T-helper 22 cell (primary cell): ENCODE results near the gene PRKN.

Source experiments
- DNase-seq: peaks from one replicate; pipeline ENCODE4 v3.0.0-alpha.2; 2020; ENCODE audit warnings: low read depth

The PRKN gene

DNA sequence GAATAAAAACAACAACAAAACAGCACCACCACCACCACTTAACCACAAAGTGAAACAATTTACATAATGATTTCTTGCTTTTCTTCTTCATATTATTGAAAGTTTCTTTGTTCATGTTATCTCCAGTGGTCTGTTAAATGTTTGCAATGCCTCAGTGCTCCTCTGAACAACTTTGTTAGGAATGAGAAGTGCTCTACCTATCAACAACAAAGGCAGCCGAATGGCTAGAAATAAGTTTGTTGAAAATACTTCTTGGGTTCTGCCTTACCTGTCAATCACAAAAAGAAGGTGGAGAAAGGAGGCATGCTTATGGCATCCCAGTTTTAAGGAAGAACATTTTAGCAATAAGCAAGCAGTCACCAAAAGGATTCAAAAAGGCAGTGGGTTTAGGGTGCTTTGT is 490.2 kb downstream of the PRKN start:
- DNase-seq: no peak

DNA sequence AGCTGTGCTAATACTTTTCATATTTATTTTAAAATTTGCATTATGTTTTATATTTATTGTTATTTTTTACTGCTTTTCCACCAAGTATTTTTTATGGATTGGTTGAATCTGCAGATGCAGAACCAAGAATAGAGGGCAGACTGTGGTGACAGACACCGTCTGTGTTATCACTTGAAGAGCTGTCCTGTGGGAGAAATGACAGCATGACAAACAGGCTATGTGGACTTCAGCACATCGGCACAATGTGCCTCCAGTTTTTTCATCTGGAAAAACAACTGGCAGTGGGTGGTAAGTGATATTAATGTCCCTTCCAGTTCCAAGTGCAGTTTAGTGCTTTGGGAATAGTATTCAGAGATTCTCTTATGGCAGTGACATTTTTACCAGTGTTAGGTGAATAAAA is 492.9 kb downstream of the PRKN start:
- no peak for DNase-seq

- no peak for DNase-seq
These were observed 497.3 kb downstream of the PRKN start for GRCh38 chr6:162230147-162230752.

DNA sequence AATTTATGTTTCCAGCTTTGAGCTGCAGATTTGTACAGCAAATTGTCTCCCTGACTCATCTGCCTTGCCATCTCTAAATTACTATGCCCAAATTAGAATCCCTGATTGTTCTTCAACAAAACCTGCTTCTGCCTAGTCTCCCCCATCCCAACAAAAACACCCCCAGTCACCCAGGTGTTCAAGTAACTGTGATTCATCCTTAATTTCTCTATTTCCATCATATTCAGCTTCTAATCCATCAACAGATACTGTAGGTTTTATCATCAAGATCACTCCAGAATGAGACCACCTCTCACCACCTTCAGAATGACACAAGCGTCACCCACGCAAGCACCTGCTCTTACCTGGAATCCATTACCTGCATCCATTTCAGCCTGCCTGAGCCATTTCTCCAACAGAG is 498.5 kb downstream of the PRKN start:
- DNase-seq: no peak

DNA sequence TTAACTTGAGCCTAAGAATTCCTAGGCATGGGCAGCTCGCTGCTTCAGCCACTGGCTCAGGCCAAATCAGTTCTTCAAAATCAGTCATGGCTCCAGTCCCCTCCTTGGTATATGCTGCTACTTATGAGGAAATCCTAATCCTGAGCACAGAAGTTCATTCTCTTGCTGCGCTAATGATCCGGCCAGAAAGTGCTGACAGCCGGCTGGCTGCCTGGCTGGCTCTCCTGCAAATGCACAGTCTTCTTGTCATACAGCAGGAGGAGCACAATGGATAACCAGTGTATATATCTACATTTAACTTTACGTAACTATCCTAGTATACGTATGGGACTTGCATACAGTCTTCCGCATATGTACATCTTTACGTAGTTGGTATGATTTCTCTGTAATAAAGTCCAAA is 500.8 kb downstream of the PRKN start:
- no peak for DNase-seq

- no peak for DNase-seq
These were observed 505.0 kb downstream of the PRKN start for GRCh38 chr6:162222521-162222920.

DNA sequence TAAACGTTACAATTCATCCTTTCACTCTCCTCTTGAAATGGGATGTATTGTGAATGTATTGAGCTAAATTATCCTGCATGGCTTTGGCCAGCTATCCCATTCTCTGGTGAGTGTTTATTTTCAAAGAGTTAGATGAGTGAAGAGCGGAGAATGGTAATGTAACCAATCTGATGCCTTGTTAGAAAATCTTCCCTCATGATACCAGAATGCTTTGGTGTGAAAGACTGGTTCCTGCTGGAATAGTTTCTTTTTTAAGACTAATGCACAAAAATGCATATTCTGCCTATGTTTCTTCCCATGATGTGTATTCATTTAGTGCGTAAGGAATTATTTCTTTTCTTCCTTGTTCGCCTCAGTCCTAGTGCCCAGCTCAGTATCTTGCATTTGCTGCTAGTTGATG is 506.7 kb downstream of the PRKN start:
- DNase-seq: no peak

DNA sequence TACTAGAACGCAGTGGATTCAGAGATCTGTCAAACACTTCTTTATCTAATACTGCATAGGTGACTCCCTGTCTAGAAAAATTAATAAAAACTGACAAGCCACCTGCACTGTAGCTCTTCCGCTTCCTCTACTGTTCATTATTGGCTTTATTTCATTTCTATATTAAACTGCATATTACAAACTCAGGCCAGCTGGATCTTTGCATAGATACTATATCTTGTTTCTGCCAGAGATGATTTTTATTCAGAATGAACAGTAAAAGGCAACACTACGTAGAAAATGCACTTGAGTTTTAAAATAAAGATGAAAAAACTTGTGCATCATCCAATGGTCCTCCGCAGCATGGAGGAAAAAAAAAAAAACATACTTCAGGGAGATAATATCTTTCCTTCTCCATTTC is 508.3 kb downstream of the PRKN start:
- no peak for DNase-seq

DNA sequence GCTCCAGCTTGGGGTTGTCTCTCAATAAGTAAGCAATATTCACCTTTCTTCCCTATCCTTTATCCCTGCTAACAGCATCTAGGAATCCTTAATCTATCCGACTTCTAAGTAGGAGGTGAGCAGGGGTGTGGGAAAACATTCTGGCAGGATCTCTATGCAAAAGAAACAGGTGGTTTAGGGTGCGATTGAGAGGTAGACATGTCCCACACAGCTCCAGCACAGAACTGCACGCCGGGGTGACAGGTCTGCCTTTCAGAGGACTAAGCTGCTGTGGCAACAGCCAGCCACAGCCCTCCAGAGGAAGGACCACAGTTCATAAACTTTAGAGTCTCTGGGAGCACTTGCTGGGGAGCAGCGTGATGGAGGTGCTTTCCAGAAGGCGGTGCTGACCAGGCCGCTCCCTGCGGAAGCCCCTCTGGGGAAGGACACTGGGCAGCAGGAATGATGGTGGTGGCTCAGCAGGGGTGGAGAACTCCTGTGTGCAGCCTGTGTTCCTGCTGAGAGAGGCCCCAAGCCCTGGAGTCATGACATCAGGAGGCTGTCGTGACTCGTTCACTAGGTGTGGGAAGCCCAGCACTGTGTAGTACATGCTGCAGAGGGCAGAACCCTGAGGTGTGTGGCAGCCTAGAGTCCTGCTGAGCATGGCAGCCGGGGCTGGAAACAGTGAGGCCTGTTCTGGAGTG is 509.6 kb downstream of the PRKN start:
- no peak for DNase-seq

DNA sequence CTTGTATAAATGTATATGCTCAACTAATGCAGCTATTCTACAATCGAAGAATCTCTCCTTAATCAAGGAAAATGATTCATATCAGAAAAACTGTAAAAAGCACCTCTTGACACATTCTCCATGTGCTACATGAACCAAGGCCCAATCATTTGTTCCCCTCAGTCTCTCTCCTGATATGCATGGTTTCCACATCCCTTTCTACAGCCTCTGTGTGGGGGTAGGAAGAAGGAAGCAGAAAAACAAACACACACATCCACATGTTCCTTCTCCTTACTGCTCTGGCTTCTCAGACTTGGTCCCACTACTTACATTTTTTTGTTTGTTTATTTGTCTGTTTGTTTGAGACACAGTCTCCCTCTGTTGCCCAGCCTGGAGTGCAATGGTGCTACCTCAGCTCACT is 510.5 kb downstream of the PRKN start:
- no peak for DNase-seq

DNA sequence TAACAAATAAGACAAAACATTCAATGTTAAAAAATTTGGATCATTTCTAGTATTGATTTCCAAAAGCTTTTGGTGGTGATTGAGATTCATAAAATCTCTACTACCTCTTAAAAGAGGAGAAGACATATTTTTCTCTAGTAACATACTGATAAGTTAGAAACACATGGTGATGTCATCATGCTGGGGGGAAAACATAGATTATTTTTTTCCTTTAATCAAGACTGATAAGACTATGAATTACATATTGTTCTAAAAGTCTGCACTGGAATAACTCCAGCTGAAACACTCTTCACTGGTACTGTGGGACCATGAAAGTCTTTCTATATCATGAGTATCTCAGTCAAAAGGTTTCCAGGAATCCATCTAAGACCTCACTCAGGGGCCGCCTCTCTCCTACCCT is 515.8 kb downstream of the PRKN start:
- no peak for DNase-seq

GRCh38 chr6:162211022-162211421 is 516.5 kb downstream of the PRKN start:
- no peak for DNase-seq

- no peak for DNase-seq
These were observed 524.3 kb downstream of the PRKN start for GRCh38 chr6:162203287-162203686.

GRCh38 chr6:162200945-162201690 is 526.4 kb downstream of the PRKN start:
- DNase-seq: no peak

DNA sequence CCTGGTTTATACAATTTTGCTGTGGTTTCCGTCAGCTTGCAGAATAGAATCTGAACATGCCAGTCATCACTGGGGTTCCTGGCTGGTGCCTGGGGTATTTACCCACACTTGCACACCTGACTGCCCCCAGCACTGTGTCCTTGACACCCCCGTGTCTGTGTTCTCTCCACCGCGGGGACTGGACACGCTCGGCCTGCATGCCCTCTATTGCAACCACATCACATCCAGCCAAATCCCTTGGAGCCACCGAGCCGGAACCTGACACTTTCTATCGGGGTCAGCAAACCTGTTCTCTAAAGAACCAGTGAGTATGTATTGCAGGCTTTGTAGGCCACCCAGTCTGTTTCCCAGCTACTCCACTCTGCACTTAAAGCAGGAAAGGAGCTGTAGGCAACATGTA is 527.5 kb downstream of the PRKN start:
- DNase-seq: no peak

DNA sequence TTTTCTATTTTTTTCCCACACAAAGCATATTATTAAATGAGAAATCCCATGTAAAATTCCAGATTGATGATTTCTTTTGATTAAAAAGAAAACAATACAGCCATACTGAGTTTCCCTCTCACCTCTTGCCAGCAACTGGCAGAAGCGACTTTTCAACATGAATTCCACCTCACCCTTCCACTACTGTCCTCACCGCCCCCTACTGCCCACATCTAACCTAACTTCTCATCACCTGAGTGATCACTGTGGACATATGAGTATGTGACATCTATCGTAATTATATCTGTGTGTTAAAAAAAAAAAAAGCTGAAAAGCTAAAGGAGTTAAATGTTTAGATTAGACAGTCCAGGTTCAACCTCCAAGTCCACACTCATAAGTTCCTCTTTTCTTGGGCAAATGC is 528.6 kb downstream of the PRKN start:
- DNase-seq: no peak

DNA sequence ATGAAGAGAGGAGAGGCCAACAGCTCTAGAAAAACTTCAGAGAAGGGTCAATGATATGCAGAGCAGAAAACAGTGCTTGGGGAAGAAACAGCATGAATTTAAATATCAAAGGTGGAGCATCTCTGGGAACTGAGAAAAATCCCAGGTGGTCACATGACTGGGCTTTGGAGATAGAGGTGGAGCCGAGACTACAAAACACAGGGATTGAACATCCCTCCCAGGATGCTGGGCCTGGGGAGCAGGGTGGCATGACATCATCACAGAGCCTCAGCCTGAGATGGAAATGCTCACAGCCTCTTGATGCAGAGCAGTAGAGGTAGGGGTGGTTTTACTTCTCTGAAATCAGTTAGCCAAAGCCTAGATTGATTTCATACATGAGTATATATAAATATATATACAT is 529.5 kb downstream of the PRKN start:
- no peak for DNase-seq

GRCh38 chr6:162195441-162195840 is 532.1 kb downstream of the PRKN start:
- no peak for DNase-seq

GRCh38 chr6:162190981-162191380 is 536.6 kb downstream of the PRKN start:
- no peak for DNase-seq

DNA sequence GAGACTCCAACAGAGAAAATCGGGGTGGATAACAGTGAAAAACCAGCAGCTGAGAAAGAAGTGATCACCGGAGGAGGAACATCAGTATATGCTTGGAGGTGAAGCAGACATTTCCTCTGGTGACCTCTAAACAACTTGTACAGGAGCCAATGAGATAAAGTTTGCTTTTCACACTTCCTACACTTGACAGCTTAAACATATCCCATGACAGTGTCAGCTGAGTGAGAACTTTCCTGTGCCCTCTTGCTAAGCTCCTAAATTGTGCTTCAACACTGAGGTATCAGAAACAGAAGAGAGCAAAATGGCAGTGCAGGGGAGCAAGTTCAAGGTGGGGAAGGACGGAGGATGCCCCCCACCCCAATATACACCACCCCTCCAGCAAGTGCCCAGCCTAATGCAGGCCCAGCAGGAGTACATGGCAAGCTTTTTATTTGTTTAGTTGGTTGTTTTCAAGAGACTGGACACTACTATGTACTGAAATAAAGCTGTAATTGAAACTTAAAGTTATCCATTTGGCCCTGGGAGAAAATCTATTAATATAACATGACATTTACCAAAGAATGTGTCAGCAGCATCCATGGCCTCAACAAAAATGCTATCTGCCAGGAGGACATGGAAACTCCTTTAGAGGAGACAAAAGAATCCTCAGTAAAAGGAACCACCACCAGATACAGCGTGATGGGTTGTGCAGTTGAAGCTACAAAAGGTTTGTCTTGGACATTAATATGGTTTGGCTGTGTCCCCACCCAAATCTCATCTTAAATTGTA is 540.2 kb downstream of the PRKN start:
- no peak for DNase-seq

GRCh38 chr6:162184465-162184864 is 543.1 kb downstream of the PRKN start:
- DNase-seq: no peak

- DNase-seq: no peak
These were observed 545.7 kb downstream of the PRKN start for GRCh38 chr6:162181741-162182401.
